Caco-2 (cell line): Measurements from ENCODE around the gene FAM120B. TPM values are rescaled to one million over a fixed set of nuclear protein-coding genes. Genes with fewer than 3 reads are reported as not detected.

ENCODE experiments used
- BruUV-seq: library from RNA; stranded (reverse); fragments of 400-500 nt; replicated peaks from 2 replicates; lab custom pipeline; 2021; lab: Mats Ljungman, UMichigan
- CTCF ChIA-PET: fragments of 300-600 bp; sonication (Branson Sonifier 250); formaldehyde crosslinking; loops from one replicate; lab custom pipeline; 2022; ENCODE audit warnings: antibody characterized with exemption; lab: Charles Lee
- POLR2A ChIA-PET: fragments of 300-600 bp; sonication (Branson Sonifier 250); formaldehyde crosslinking; loops from one replicate; lab custom pipeline; 2022; ENCODE audit warnings: antibody characterized with exemption; lab: Charles Lee
- DNase-seq, 2 experiments: peaks; one replicate each; pipeline versions ENCODE4 v3.0.0 to v3.0.0-alpha.2; 2020 to 2022
- H3K27me3 ChIP-seq: replicated peaks from 2 replicates; pipeline ENCODE4 v1.6.0; 2011; ENCODE audit warnings: low read length; ENCODE audit not compliant: control insufficient read depth, insufficient read depth
- H3K36me3 ChIP-seq: 2 replicates; pipeline ENCODE4 v1.5.1; 2011; ENCODE audit warnings: low read length; ENCODE audit not compliant: control insufficient read depth, insufficient read depth
- H3K4me1 ChIP-seq: fragments of 250-450 bp; sonication (Bioruptor Pico); 2 replicates; pipeline ENCODE4 v1.5.1; 2020; ENCODE audit warnings: mild to moderate bottlenecking
- H3K4me3 ChIP-seq: 2 replicates; pipeline ENCODE4 v1.5.1; 2011; ENCODE audit warnings: low read depth, mild to moderate bottlenecking, control low read depth, low read length
- H3K9me3 ChIP-seq: fragments of 250-450 bp; sonication (Bioruptor Pico); 2 replicates; pipeline ENCODE4 v1.5.1; 2020; ENCODE audit warnings: mild to moderate bottlenecking, moderate library complexity
- H3K27ac Mint-ChIP-seq: one replicate; pipeline ENCODE4 v1.8.0; 2022; ENCODE audit warnings: mixed read lengths; ENCODE audit not compliant: unreplicated experiment
- H3K27me3 Mint-ChIP-seq: one replicate; pipeline ENCODE4 v1.8.0; 2022; ENCODE audit warnings: mixed read lengths; ENCODE audit not compliant: insufficient read depth, unreplicated experiment
- H3K36me3 Mint-ChIP-seq: one replicate; pipeline ENCODE4 v1.8.0; 2022; ENCODE audit warnings: mild to moderate bottlenecking, mixed read lengths; ENCODE audit not compliant: insufficient read depth, unreplicated experiment
- H3K4me1 Mint-ChIP-seq: one replicate; pipeline ENCODE4 v1.8.0; 2022; ENCODE audit warnings: low read depth, mixed read lengths; ENCODE audit not compliant: unreplicated experiment
- H3K4me3 Mint-ChIP-seq: one replicate; pipeline ENCODE4 v1.8.0; 2022; ENCODE audit warnings: mild to moderate bottlenecking, moderate library complexity, mixed read lengths; ENCODE audit not compliant: unreplicated experiment
- H3K9me3 Mint-ChIP-seq: one replicate; pipeline ENCODE4 v1.8.0; 2022; ENCODE audit warnings: mixed read lengths; ENCODE audit not compliant: unreplicated experiment
- CTCF ChIP-seq, 2 experiments: fragments of 200-600 bp in 1 of 2; IDR thresholded peaks; 1 replicate in 1 of 2; 2 replicates in 1 of 2; pipeline versions ENCODE4 v1.5.1 to v1.8.0; 2011 to 2022; ENCODE audit warnings: antibody characterized with exemption in 1 of 2, control low read depth in 1 of 2, inconsistent platforms in 1 of 2, low read depth in 1 of 2, low read length in 1 of 2, mild to moderate bottlenecking in 1 of 2, moderate library complexity in 1 of 2; ENCODE audit not compliant: insufficient read depth in 1 of 2, severe bottlenecking in 1 of 2, unreplicated experiment in 1 of 2
- intact Hi-C: fragments of 100-400 bp; cut with micrococcal nuclease; formaldehyde crosslinking; loops from one replicate; pipeline ENCODE4 v1.10.0; 2022; ENCODE audit not compliant: unreplicated experiment
- total RNA-seq: library from RNA; stranded (reverse); gene quantifications from 2 replicates; pipeline ENCODE4 v1.2.3, GENCODE V29; 2022

FAM120B gene
- total RNA-seq, 1 experiment from 2014 or later = 21.0 TPM

- intact Hi-C loops = no loop called here
- no peaks in the 10 kb centered on the region for H3K36me3 Mint-ChIP-seq
- Histone ChIP-seq H3K9me3 (no peaks in the 10 kb centered on the region), H3K4me1 (peaks cover 13% of the 10 kb centered on the region), H3K36me3 (no peaks in the 10 kb centered on the region), H3K27me3 (no peaks in the 10 kb centered on the region), H3K4me3 (no peak overlapping the region)
- H3K27ac Mint-ChIP-seq = no peak overlapping the region
- CTCF ChIA-PET = no interaction called here
- H3K27me3 Mint-ChIP-seq = peaks cover 5% of the 10 kb centered on the region
- no TSS peak for BruUV-seq
- POLR2A ChIA-PET = no interaction called here
- no peak for DNase-seq
- no peak overlapping the region for H3K4me3 Mint-ChIP-seq
- TF ChIP-seq CTCF (IDR thresholded peaks at IDR 0.05; ENCODE audit: insufficient read depth in 1 of 2, low read depth in 1 of 2, low read length in 1 of 2, severe bottlenecking in 1 of 2, unreplicated experiment in 1 of 2) = no peak
- H3K4me1 Mint-ChIP-seq = no peaks in the 10 kb centered on the region
- no peaks in the 10 kb centered on the region for H3K9me3 Mint-ChIP-seq
These were observed 122.9 kb downstream of the FAM120B start for GRCh38 chr6:170429450-170429849.

- Histone ChIP-seq H3K4me1 (peaks cover 20% of the 10 kb centered on the region), H3K9me3 (no peaks in the 10 kb centered on the region), H3K4me3 (no peak overlapping the region), H3K36me3 (no peaks in the 10 kb centered on the region), H3K27me3 (no peaks in the 10 kb centered on the region)
- intact Hi-C loops = no loop called here
- no peak overlapping the region for H3K4me3 Mint-ChIP-seq
- TF ChIP-seq CTCF (IDR thresholded peaks at IDR 0.05; ENCODE audit: insufficient read depth in 1 of 2, low read depth in 1 of 2, low read length in 1 of 2, severe bottlenecking in 1 of 2, unreplicated experiment in 1 of 2) = no peak
- POLR2A ChIA-PET = no interaction called here
- H3K9me3 Mint-ChIP-seq = no peaks in the 10 kb centered on the region
- H3K27ac Mint-ChIP-seq = no peak overlapping the region
- H3K27me3 Mint-ChIP-seq = no peaks in the 10 kb centered on the region
- BruUV-seq = no TSS peak
- no peaks in the 10 kb centered on the region for H3K4me1 Mint-ChIP-seq
- CTCF ChIA-PET = interaction anchor here (0.6 kb wide), 1 partner anchor 118 kb away, joined by 3 read pairs; no protein-coding TSS in a partner anchor
- peak in 1 of 2 experiments; percentile 13 for DNase-seq
- no peaks in the 10 kb centered on the region for H3K36me3 Mint-ChIP-seq
These were observed 126.9 kb downstream of the FAM120B start for GRCh38 chr6:170433163-170434116.

- no peaks in the 10 kb centered on the region for H3K27me3 Mint-ChIP-seq
- no peaks in the 10 kb centered on the region for H3K4me1 Mint-ChIP-seq
- ChIA-PET POLR2A (no interaction called here), CTCF (no interaction called here)
- BruUV-seq = no TSS peak
- no peak overlapping the region for H3K4me3 ChIP-seq
- no peak overlapping the region for H3K4me3 Mint-ChIP-seq
- no peak for DNase-seq
- no peaks in the 10 kb centered on the region for H3K36me3 ChIP-seq
- no peaks in the 10 kb centered on the region for H3K36me3 Mint-ChIP-seq
- no peak overlapping the region for H3K27ac Mint-ChIP-seq
- intact Hi-C loops = no loop called here
- H3K9me3 ChIP-seq = no peaks in the 10 kb centered on the region
- H3K9me3 Mint-ChIP-seq = no peaks in the 10 kb centered on the region
- no peaks in the 10 kb centered on the region for H3K27me3 ChIP-seq
- peaks cover 24% of the 10 kb centered on the region for H3K4me1 ChIP-seq
- TF ChIP-seq CTCF (IDR thresholded peaks at IDR 0.05; ENCODE audit: insufficient read depth in 1 of 2, low read depth in 1 of 2, low read length in 1 of 2, severe bottlenecking in 1 of 2, unreplicated experiment in 1 of 2) = no peak
These were observed 127.7 kb downstream of the FAM120B start for GRCh38 chr6:170434117-170434820.
